GM12864 (cell line): Measurements from ENCODE around the gene CELF5.

Experiments used
- DNase-seq: peaks from one replicate; pipeline ENCODE4 v3.0.0-alpha.2; 2011; ENCODE audit warnings: low read depth
- H3K4me3 ChIP-seq: 2 replicates; pipeline ENCODE4 v1.5.1; 2011; ENCODE audit warnings: mild to moderate bottlenecking, low read depth, low read length, control low read depth
- TF ChIP-seq, protein P1 (sequence below): IDR thresholded peaks from 2 replicates; pipeline ENCODE4 v1.5.1; 2011; ENCODE audit warnings: low read depth, mild to moderate bottlenecking, moderate library complexity, low read length, control low read depth, inconsistent platforms; ENCODE audit errors: missing control alignments

CELF5 gene

DNA sequence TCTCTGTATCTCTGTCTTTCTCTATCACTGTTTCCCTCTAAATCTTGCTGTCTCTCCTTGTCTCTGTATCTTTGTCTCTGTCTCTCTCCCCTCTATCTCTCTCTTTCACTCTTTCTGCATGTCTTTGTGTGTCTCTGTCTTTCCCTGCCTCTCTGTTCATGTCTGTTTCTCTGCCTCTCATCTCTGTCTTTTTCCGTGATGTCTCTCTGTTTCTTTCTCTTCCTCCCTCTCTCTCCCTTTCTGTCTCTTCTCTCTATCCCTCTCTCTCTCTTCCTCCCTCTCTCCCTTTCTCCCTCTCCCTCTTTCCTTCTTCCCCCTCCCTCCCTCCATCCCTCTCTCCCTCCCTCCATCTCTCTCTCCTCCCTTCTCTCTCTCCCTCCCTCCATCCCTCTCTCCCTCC, 85.3 kb downstream of the CELF5 start:
- TF ChIP-seq, protein P1, sequence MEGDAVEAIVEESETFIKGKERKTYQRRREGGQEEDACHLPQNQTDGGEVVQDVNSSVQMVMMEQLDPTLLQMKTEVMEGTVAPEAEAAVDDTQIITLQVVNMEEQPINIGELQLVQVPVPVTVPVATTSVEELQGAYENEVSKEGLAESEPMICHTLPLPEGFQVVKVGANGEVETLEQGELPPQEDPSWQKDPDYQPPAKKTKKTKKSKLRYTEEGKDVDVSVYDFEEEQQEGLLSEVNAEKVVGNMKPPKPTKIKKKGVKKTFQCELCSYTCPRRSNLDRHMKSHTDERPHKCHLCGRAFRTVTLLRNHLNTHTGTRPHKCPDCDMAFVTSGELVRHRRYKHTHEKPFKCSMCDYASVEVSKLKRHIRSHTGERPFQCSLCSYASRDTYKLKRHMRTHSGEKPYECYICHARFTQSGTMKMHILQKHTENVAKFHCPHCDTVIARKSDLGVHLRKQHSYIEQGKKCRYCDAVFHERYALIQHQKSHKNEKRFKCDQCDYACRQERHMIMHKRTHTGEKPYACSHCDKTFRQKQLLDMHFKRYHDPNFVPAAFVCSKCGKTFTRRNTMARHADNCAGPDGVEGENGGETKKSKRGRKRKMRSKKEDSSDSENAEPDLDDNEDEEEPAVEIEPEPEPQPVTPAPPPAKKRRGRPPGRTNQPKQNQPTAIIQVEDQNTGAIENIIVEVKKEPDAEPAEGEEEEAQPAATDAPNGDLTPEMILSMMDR = no peak
- H3K4me3 ChIP-seq = no peak overlapping the region
- DNase-seq = no peak

DNA sequence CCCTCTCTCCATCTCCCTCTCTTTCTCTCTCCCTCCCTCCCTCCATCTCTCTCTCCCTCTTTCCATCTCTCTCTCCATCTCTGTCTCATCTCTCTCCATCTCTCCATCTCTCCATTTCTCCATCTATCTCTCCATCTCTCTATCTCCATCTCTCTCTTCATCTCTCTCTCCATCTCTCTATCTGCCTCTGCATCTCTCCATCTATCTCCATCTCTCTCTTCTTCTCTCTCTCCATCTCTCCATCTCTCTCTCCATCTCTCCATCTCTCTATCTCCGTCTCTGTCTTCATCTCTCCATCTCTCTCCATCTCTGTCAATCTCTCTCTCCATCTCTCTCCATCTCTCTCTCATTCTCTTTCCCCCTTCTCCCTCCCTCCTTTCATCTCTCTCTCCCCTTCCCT, 85.8 kb downstream of the CELF5 start:
- no peak overlapping the region for H3K4me3 ChIP-seq
- TF ChIP-seq, protein P1 = no peak
- DNase-seq = no peak

DNA sequence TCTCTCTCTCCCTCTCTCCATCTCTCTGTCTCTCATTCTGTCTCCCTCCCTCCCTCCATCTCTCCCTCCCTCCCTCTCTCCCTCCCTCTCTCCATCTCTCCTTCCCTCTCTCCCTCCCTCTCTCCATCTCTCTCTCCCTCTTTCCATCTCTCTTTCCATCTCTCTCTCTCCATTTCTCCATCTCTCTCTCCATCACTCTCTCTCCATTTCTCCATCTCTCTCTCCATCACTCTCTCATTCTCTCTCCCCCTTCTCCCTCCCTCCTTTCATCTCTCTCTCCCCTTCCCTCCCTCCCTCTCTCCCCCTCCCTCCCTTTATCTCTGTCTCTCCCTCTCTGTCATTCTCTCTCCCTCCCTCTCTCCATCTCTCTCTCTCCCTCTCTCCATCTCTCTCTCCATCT, 86.2 kb downstream of the CELF5 start:
- TF ChIP-seq, protein P1 = no peak
- no peak overlapping the region for H3K4me3 ChIP-seq
- no peak for DNase-seq

DNA sequence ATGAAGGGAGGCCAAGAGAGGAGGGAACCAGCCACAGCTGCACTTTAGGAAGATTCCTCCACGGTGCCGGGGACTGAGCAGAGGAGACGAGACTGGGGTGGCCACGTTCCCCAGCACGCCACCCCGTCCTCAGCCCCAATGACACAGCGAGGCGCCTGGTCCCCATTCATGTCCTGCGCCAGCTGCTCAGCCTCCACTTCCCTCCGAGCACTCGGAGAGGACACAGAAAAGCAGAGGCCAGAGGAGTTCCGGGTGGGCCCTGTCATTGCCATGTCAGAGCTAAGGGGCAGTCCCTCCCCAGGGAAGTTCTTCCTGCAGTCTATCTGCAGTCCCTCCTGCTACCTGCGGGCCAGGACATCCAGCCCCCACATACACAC, 88.7 kb downstream of the CELF5 start:
- no peak overlapping the region for H3K4me3 ChIP-seq
- TF ChIP-seq, protein P1 = no peak
- DNase-seq = no peak

DNA sequence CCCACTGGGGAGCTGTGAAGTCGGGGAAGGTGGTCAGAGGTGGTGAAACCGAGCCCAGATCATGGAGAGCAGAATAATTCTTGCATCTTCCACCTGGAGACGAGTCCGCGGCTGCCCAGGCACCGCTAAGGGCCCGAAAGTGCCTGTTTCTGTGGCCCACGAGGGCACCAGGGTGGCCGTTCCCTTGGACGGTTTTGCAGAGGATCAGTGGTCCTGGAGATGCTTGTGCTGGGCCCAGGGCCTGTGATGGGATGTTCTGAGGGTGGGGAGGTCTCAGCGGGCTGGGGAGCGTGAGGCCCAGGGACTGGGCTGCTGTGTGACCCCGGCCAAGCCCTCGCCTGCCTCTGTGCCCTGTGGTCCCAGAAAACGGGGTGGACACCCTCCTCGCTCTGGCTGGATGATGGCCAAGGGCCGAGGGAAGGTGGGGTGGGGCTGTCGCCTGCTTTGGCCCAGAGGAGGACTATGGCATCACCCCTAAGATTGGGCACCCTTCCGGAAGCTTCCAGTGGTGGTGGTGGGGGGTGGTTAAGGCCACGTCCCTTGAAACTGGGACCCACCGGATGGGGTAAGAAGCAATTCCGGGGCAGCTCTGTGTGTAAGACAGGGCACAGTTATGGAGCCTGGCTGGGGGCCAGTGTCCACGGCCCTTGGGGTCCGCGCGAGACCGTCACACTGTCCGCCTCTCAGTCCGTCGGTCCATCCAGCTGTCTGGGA, 90.7 kb downstream of the CELF5 start:
- DNase-seq = no peak
- TF ChIP-seq, protein P1 = no peak
- H3K4me3 ChIP-seq = no peak overlapping the region

DNA sequence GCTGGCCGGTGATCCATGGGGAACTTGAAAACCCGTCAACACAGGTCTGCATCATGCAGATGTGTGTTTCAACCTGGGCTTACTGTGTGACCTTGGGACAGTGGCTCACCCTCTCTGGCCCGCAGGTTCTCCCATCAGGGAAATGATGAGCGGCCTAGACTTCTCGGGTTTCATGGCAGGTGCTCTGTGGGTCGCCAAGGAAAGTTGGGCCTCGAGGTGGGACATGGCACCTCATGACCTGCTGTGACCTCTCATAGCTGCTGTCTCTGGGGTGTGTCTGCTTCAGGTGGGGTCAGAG, 91.2 kb downstream of the CELF5 start:
- TF ChIP-seq, protein P1 = no peak
- no peak for DNase-seq
- H3K4me3 ChIP-seq = no peak overlapping the region

DNA sequence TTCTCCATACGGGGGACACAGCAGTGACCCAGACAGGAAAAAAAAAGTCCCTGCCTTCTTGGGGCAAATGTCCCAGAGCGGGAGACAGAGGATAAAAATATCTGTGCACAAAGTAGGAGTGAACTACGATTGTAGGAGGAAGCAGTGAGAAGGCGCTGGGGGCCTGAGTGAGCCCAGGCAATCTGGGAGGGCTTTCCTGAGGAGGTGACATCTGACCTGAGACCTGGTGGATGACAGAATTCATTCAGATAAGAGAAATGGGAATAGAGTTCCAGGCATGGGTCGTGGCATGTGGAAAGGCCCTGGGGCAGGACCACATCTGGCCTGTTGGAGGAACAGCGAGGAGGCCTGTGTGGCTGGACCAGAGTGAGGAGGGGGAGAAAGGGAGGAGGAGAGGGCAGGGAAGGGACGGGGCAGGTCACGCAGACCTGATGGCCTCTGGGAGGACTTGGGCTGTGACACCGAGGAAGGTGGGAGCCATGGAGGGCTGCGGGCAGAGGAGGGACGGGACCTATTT, 91.7 kb downstream of the CELF5 start:
- TF ChIP-seq, protein P1 = no peak
- no peak for DNase-seq
- H3K4me3 ChIP-seq = no peak overlapping the region
